Transverse colon (tissue), 3 donors: ENCODE results near the gene LRRD1.
"Not testable (repeated sequence)": the region's sequence is repeated elsewhere in the genome, so short reads cannot be mapped to it uniquely, and the experiment has no call there.

Source experiments
- CTCF ChIP-seq, 5 experiments: fragments of 200-600 bp in 3 of 5; fragments of 450-650 bp in 2 of 5; sonication (generic) in 3 of 5; IDR thresholded peaks; 1 replicate in 2 of 5; 2 replicates in 3 of 5; pipeline ENCODE4 v1.5.1; 2016 to 2017; ENCODE audit warnings: antibody characterized with exemption in 5 of 5, inconsistent platforms in 3 of 5, mild to moderate bottlenecking in 2 of 5, moderate library complexity in 1 of 5
- POLR2A ChIP-seq: fragments of 450-650 bp; IDR thresholded peaks from one replicate; pipeline ENCODE4 v1.6.1; 2016; ENCODE audit warnings: antibody characterized with exemption, mild to moderate bottlenecking, moderate library complexity

- TF ChIP-seq CTCF (IDR thresholded peaks at IDR 0.05); POLR2A: not testable (repeated sequence)
Observed at GRCh38 chr7:92143192-92143880, 35.6 kb downstream of the LRRD1 start.
